HepG2 (cell line): ENCODE measurements around the gene BCL2L1. TPM values are rescaled to one million over a fixed set of nuclear protein-coding genes. Genes with fewer than 3 reads are reported as not detected.

Source experiments
- BCLAF1 ChIP-seq: fragments of 450-650 bp; IDR thresholded peaks from 2 replicates; pipeline ENCODE4 v1.6.1; 2017; ENCODE audit warnings: mild to moderate bottlenecking
- GFI1 ChIP-seq: sonication (generic); formaldehyde crosslinking; IDR thresholded peaks from 2 replicates; pipeline ENCODE4 v1.5.0; 2020; ENCODE audit warnings: missing genetic modification reagents, mild to moderate bottlenecking, borderline replicate concordance
- HMG20B ChIP-seq: conservative IDR thresholded peaks from 2 replicates; pipeline ENCODE4 v1.6.1; 2016; ENCODE audit warnings: missing genetic modification reagents, missing compliant biosample characterization
- MAZ ChIP-seq, 2 experiments: sonication (generic) in 1 of 2; formaldehyde crosslinking in 1 of 2; IDR thresholded peaks; 2 replicates each; pipeline versions ENCODE4 v1.5.0 to v1.6.1; 2012 to 2020; ENCODE audit warnings: low read depth in 2 of 2, mild to moderate bottlenecking in 2 of 2, borderline replicate concordance in 1 of 2, improper control_type of control experiment in 1 of 2, low read length in 1 of 2, missing genetic modification reagents in 1 of 2, moderate library complexity in 1 of 2
- MLXIP ChIP-seq: sonication (generic); formaldehyde crosslinking; IDR thresholded peaks from 2 replicates; pipeline ENCODE4 v1.9.0; 2021; ENCODE audit warnings: missing genetic modification reagents, borderline replicate concordance
- SPEN ChIP-seq: sonication (generic); formaldehyde crosslinking; IDR thresholded peaks from 2 replicates; pipeline ENCODE4 v1.5.1; 2020; ENCODE audit warnings: low read depth, mild to moderate bottlenecking, missing genetic modification reagents
- ZNF224 ChIP-seq: sonication (generic); formaldehyde crosslinking; IDR thresholded peaks from 2 replicates; pipeline ENCODE4 v1.5.0; 2020; ENCODE audit warnings: mild to moderate bottlenecking, missing genetic modification reagents
- ZNF609 ChIP-seq: sonication (generic); formaldehyde crosslinking; IDR thresholded peaks from 2 replicates; pipeline ENCODE4 v1.4.0; 2020; ENCODE audit warnings: mild to moderate bottlenecking, missing genetic modification reagents, borderline replicate concordance
- ZNF709 ChIP-seq: sonication (generic); formaldehyde crosslinking; IDR thresholded peaks from 2 replicates; pipeline ENCODE4 v1.5.0; 2020; ENCODE audit warnings: mild to moderate bottlenecking, missing genetic modification reagents
- ZNF746 ChIP-seq: sonication (generic); formaldehyde crosslinking; IDR thresholded peaks from 2 replicates; pipeline ENCODE4 v1.8.0; 2022; ENCODE audit warnings: mild to moderate bottlenecking, missing genetic modification reagents
- polyA plus RNA-seq, 8 experiments: library from polyadenylated mRNA; depleted of rRNA in 3 of 8; stranded (reverse) in 7 of 8; unstranded in 1 of 8; fragments of >200 nt; fragmentation: Illumina TruSeq in 4 of 8; extraction: Trizol in 4 of 8; gene quantifications; 2 replicates each; pipeline versions ENCODE4 v1.2.1 to v1.2.3, GENCODE V29; 2011 to 2016; ENCODE audit warnings: low read depth in 4 of 8, missing spikeins in 1 of 8, mixed read lengths in 1 of 8; ENCODE audit not compliant: insufficient read depth in 1 of 8
- total RNA-seq, 5 experiments: library from RNA; depleted of rRNA; stranded (reverse); fragments of >200 nt; fragmentation: Illumina TruSeq; extraction: Trizol; gene quantifications; 2 replicates each; pipeline ENCODE4 v1.2.3, GENCODE V29; 2016; ENCODE audit warnings: low read depth in 1 of 5
- TF ChIP-seq, protein P1 (sequence below): sonication (generic); formaldehyde crosslinking; IDR thresholded peaks from 2 replicates; pipeline ENCODE4 v1.4.0; 2020; ENCODE audit warnings: mild to moderate bottlenecking, low read depth, missing genetic modification reagents
- TF ChIP-seq, protein P2 (sequence below), 2 experiments: sonication (generic) in 1 of 2; formaldehyde crosslinking in 1 of 2; IDR thresholded peaks; 2 replicates each; pipeline versions ENCODE4 v1.4.0 to v1.6.1; 2018 to 2020; ENCODE audit warnings: missing genetic modification reagents in 2 of 2, borderline replicate concordance in 1 of 2, low read depth in 1 of 2, mild to moderate bottlenecking in 1 of 2, missing biosample characterization in 1 of 2

Gene BCL2L1
- total and polyA plus RNA-seq, 2 of the 13 experiments (the other 11 are each of a cell fraction or from before 2014, with no cell fraction given), result 164 to 258 TPM

DNA sequence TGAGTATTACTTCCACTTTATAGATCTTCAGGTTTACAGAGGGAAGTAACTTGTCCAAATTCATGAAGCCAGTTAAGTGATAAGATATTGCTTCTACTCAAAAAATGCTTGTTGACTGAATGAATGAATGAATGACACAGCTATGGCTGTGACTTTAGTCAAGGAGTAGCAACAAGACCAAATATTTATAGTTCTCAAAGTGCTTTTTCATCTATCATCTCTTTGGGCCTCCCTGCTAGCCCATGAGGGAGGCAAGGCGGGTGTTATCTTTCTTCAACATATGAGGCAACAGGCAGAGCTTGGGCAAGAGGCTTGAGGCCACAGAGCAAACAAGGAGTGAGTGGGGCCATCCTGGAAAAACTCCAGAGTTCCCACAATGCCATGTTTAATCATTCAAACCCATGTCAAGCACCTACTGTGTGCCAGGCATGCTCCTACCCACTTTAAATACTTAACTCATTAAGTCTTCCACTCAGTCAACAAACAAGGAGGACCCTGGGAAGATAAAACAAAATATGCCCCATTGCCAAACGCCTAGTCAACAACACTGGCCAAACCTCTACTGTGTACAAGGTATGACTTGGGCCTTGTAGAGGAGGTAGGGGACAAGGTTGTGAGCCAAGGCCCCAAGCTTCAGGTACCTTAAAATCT, 15.9 kb downstream of the BCL2L1 start (continued):
- TF ChIP-seq, protein P1, sequence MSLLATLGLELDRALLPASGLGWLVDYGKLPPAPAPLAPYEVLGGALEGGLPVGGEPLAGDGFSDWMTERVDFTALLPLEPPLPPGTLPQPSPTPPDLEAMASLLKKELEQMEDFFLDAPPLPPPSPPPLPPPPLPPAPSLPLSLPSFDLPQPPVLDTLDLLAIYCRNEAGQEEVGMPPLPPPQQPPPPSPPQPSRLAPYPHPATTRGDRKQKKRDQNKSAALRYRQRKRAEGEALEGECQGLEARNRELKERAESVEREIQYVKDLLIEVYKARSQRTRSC (CRISPR knock-in tag), result 0 out of 2 replicates have a peak, but pooled peaks have one; percentile 70
- TF ChIP-seq ZNF224 (CRISPR knock-in tag) (no peak), SPEN (peak; percentile 76; the same call in 1 of the 2 replicates), MLXIP (CRISPR knock-in tag) (peak; percentile 86; the same call in 1 of the 2 replicates), ZNF609 (CRISPR knock-in tag) (peak; percentile 97), HMG20B (CRISPR knock-in tag) (peak; percentile 97), MAZ (IDR thresholded peaks at IDR 0.05; ENCODE audit: borderline replicate concordance, low read depth, low read length) (peak; percentile 75), MAZ (CRISPR knock-in tag; IDR thresholded peaks at IDR 0.05; ENCODE audit: low read depth) (peak; percentile 82), GFI1 (CRISPR knock-in tag) (peak; percentile 89), BCLAF1 (no peak), ZNF746 (CRISPR knock-in tag) (peak; percentile 97), ZNF709 (CRISPR knock-in tag) (peak; percentile 81)
- TF ChIP-seq, protein P2, sequence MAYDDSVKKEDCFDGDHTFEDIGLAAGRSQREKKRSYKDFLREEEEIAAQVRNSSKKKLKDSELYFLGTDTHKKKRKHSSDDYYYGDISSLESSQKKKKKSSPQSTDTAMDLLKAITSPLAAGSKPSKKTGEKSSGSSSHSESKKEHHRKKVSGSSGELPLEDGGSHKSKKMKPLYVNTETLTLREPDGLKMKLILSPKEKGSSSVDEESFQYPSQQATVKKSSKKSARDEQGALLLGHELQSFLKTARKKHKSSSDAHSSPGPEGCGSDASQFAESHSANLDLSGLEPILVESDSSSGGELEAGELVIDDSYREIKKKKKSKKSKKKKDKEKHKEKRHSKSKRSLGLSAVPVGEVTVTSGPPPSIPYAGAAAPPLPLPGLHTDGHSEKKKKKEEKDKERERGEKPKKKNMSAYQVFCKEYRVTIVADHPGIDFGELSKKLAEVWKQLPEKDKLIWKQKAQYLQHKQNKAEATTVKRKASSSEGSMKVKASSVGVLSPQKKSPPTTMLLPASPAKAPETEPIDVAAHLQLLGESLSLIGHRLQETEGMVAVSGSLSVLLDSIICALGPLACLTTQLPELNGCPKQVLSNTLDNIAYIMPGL (CRISPR knock-in tag; IDR thresholded peaks at IDR 0.05; ENCODE audit: borderline replicate concordance in 1 of 2, low read depth in 1 of 2), result peak; percentile 58 to 59; a peak in 3 of 4 replicates
